ENCODE measurements around the gene INKA2. TPM values are rescaled to one million over a fixed set of nuclear protein-coding genes. Genes with fewer than 3 reads are reported as not detected.

INKA2 gene
- total and polyA plus RNA-seq, 7 experiments from 2014 or later, result 0.94 to 5.6 (median 2.3) TPM; not detected in 4

- H3K27ac ChIP-seq (ENCODE audit: low read depth, low read length), result no peak overlapping the region
- POLR2A ChIA-PET, result interaction anchor here (0.6 to 1.7 kb wide), 5 partner anchors 52 to 250 kb away, joined by 3 to 5 read pairs (median 3); no protein-coding TSS in a partner anchor
Measured at GRCh38 chr1:111702504-111703050, 36.6 kb downstream of the INKA2 start.

GRCh38 chr1:111699268-111699667 is 39.9 kb downstream of the INKA2 start:
- intact Hi-C loops (cut with micrococcal nuclease), result no loop called here
- Histone ChIP-seq H3K4me3 (ENCODE audit: low read length) (no peak overlapping the region), H3K9me3 (ENCODE audit: control insufficient read depth in 2 of 3, low read length in 3 of 3) (no peaks in the 10 kb centered on the region), H3K36me3 (ENCODE audit: control insufficient read depth in 2 of 3, insufficient read depth in 3 of 3, low read length in 3 of 3) (peaks cover 8 to 77% (median 49%) of the 10 kb centered on the region in 3 experiments), H3K4me1 (ENCODE audit: control insufficient read depth in 2 of 2, insufficient read depth in 2 of 2, low read length in 2 of 2) (peaks cover 0 to 3% of the 10 kb centered on the region in 2 donors), H3K27me3 (ENCODE audit: control insufficient read depth in 2 of 2, insufficient read depth in 2 of 2, low read length in 2 of 2) (no peaks in the 10 kb centered on the region), H3K27ac (ENCODE audit: low read depth, low read length) (no peak overlapping the region)
- no peak overlapping the region for H3K4me3 Mint-ChIP-seq
- H3K36me3 Mint-ChIP-seq, result peaks cover 19 to 53% (median 39%) of the 10 kb centered on the region in 5 donors
- H3K9me3 Mint-ChIP-seq, result no peaks in the 10 kb centered on the region
- H3K4me1 Mint-ChIP-seq, result peaks cover 7 to 34% (median 17%) of the 10 kb centered on the region in 7 donors
- no peak for ATAC-seq
- POLR2A ChIA-PET, result interaction anchor here (0.7 kb wide), 1 partner anchor 145 kb away, joined by 3 read pairs; no protein-coding TSS in a partner anchor
- peak overlapping the region in 6 of 9 donors; percentile 0 to 71 (median 36) for H3K27ac Mint-ChIP-seq
- no peaks in the 10 kb centered on the region for H3K27me3 Mint-ChIP-seq
- no peak for DNase-seq
- CTCF ChIA-PET, result interaction anchor here (1.8 kb wide), 2 partner anchors 14 to 192 kb away, joined by 4 to 7 read pairs; no protein-coding TSS in a partner anchor

More at GRCh38 chr1:111702504-111703050, 36.6 kb downstream of the INKA2 start:
- H3K9me3 ChIP-seq (ENCODE audit: control insufficient read depth in 2 of 3, low read length in 3 of 3), result no peaks in the 10 kb centered on the region
- Mint-ChIP-seq H3K27ac (peak overlapping the region in 5 of 9 donors; percentile 13 to 73 (median 25)), H3K4me1 (peaks cover 0 to 23% (median 9%) of the 10 kb centered on the region in 7 donors), H3K27me3 (no peaks in the 10 kb centered on the region), H3K9me3 (no peaks in the 10 kb centered on the region), H3K4me3 (no peak overlapping the region), H3K36me3 (peaks cover 19 to 51% (median 41%) of the 10 kb centered on the region in 5 donors)
- no peak overlapping the region for H3K4me3 ChIP-seq (ENCODE audit: low read length)
- CTCF ChIA-PET, result interaction anchor here (0.7 to 1.6 kb wide), 4 partner anchors 10 to 73 kb away, joined by 3 to 7 read pairs (median 5); no protein-coding TSS in a partner anchor
- DNase-seq (no peak), ATAC-seq (no peak)
- intact Hi-C loops (cut with micrococcal nuclease), result no loop called here
- peaks cover 10 to 79% (median 62%) of the 10 kb centered on the region in 3 experiments for H3K36me3 ChIP-seq (ENCODE audit: control insufficient read depth in 2 of 3, insufficient read depth in 3 of 3, low read length in 3 of 3)
- H3K4me1 ChIP-seq (ENCODE audit: control insufficient read depth in 2 of 2, insufficient read depth in 2 of 2, low read length in 2 of 2), result no peaks in the 10 kb centered on the region
- no peaks in the 10 kb centered on the region for H3K27me3 ChIP-seq (ENCODE audit: control insufficient read depth in 2 of 2, insufficient read depth in 2 of 2, low read length in 2 of 2)

- peaks cover 5 to 73% (median 32%) of the 10 kb centered on the region in 3 experiments for H3K36me3 ChIP-seq (ENCODE audit: control insufficient read depth in 2 of 3, insufficient read depth in 3 of 3, low read length in 3 of 3)
- DNase-seq (no peak), ATAC-seq (no peak)
- H3K27ac ChIP-seq (ENCODE audit: low read depth, low read length), result no peak overlapping the region
- H3K9me3 Mint-ChIP-seq, result no peaks in the 10 kb centered on the region
- CTCF ChIA-PET, result interaction anchor here (0.7 kb wide), 1 partner anchor 180 kb away, joined by 3 read pairs; no protein-coding TSS in a partner anchor
- peaks cover 0 to 3% of the 10 kb centered on the region in 2 donors for H3K4me1 ChIP-seq (ENCODE audit: control insufficient read depth in 2 of 2, insufficient read depth in 2 of 2, low read length in 2 of 2)
- H3K4me1 Mint-ChIP-seq, result peaks cover 18 to 46% (median 43%) of the 10 kb centered on the region in 7 donors
- H3K9me3 ChIP-seq (ENCODE audit: control insufficient read depth in 2 of 3, low read length in 3 of 3), result no peaks in the 10 kb centered on the region
- H3K36me3 Mint-ChIP-seq, result peaks cover 28 to 47% (median 39%) of the 10 kb centered on the region in 5 donors
- peak overlapping the region in 8 of 9 donors; percentile 21 to 63 (median 51) for H3K27ac Mint-ChIP-seq
- no peak overlapping the region for H3K4me3 ChIP-seq (ENCODE audit: low read length)
- POLR2A ChIA-PET, result no interaction called here
- no peaks in the 10 kb centered on the region for H3K27me3 ChIP-seq (ENCODE audit: control insufficient read depth in 2 of 2, insufficient read depth in 2 of 2, low read length in 2 of 2)
- H3K4me3 Mint-ChIP-seq, result no peak overlapping the region
- H3K27me3 Mint-ChIP-seq, result no peaks in the 10 kb centered on the region
- intact Hi-C loops (cut with micrococcal nuclease), result no loop called here
Measured at GRCh38 chr1:111696330-111696729, 42.9 kb downstream of the INKA2 start.

GRCh38 chr1:111695801-111696200 is 43.4 kb downstream of the INKA2 start:
- no peak for ATAC-seq
- CTCF ChIA-PET, result no interaction called here

GRCh38 chr1:111691886-111692285 is 47.3 kb downstream of the INKA2 start:
- Mint-ChIP-seq H3K4me3 (no peak overlapping the region), H3K27ac (peak overlapping the region in 8 of 9 donors; percentile 8 to 63 (median 50)), H3K4me1 (peaks cover 39 to 82% (median 67%) of the 10 kb centered on the region in 7 donors), H3K9me3 (peaks cover 0 to 5% (median 0%) of the 10 kb centered on the region in 11 donors), H3K36me3 (peaks cover 14 to 40% (median 18%) of the 10 kb centered on the region in 5 donors), H3K27me3 (no peaks in the 10 kb centered on the region)
- Histone ChIP-seq H3K27me3 (ENCODE audit: control insufficient read depth in 2 of 2, insufficient read depth in 2 of 2, low read length in 2 of 2) (no peaks in the 10 kb centered on the region), H3K27ac (ENCODE audit: low read depth, low read length) (peak overlapping the region; percentile 19), H3K36me3 (ENCODE audit: control insufficient read depth in 2 of 3, insufficient read depth in 3 of 3, low read length in 3 of 3) (peaks cover 0 to 31% (median 0%) of the 10 kb centered on the region in 3 experiments), H3K4me1 (ENCODE audit: control insufficient read depth in 2 of 2, insufficient read depth in 2 of 2, low read length in 2 of 2) (peaks cover 8 to 13% of the 10 kb centered on the region in 2 donors), H3K4me3 (ENCODE audit: low read length) (no peak overlapping the region), H3K9me3 (ENCODE audit: control insufficient read depth in 2 of 3, low read length in 3 of 3) (no peaks in the 10 kb centered on the region)
- CTCF ChIA-PET, result interaction anchor here (1.9 kb wide), 1 partner anchor 184 kb away, joined by 11 read pairs; no protein-coding TSS in a partner anchor
- intact Hi-C loops (cut with micrococcal nuclease), result loop anchor here in 1 of 2 donors (2.0 to 5.0 kb wide), 2 partner anchors 70 to 183 kb away; no protein-coding TSS in a partner anchor
- DNase-seq, result no peak
- POLR2A ChIA-PET, result no interaction called here
- no peak for ATAC-seq

More at GRCh38 chr1:111695801-111696200, 43.4 kb downstream of the INKA2 start:
- Histone ChIP-seq H3K4me1 (ENCODE audit: control insufficient read depth in 2 of 2, insufficient read depth in 2 of 2, low read length in 2 of 2) (peaks cover 0 to 7% of the 10 kb centered on the region in 2 donors), H3K36me3 (ENCODE audit: control insufficient read depth in 2 of 3, insufficient read depth in 3 of 3, low read length in 3 of 3) (peaks cover 5 to 67% (median 27%) of the 10 kb centered on the region in 3 experiments), H3K4me3 (ENCODE audit: low read length) (no peak overlapping the region), H3K27me3 (ENCODE audit: control insufficient read depth in 2 of 2, insufficient read depth in 2 of 2, low read length in 2 of 2) (no peaks in the 10 kb centered on the region), H3K9me3 (ENCODE audit: control insufficient read depth in 2 of 3, low read length in 3 of 3) (no peaks in the 10 kb centered on the region), H3K27ac (ENCODE audit: low read depth, low read length) (peak overlapping the region; percentile 36)
- POLR2A ChIA-PET, result no interaction called here
- intact Hi-C loops (cut with micrococcal nuclease), result no loop called here
- H3K36me3 Mint-ChIP-seq, result peaks cover 26 to 44% (median 35%) of the 10 kb centered on the region in 5 donors
- H3K9me3 Mint-ChIP-seq, result no peaks in the 10 kb centered on the region
- H3K4me1 Mint-ChIP-seq, result peaks cover 19 to 50% (median 38%) of the 10 kb centered on the region in 7 donors
- H3K27ac Mint-ChIP-seq, result peak overlapping the region in 7 of 9 donors; percentile 2 to 76 (median 55)
- no peak overlapping the region for H3K4me3 Mint-ChIP-seq
- DNase-seq, result no peak
- no peaks in the 10 kb centered on the region for H3K27me3 Mint-ChIP-seq

- Histone ChIP-seq H3K9me3 (ENCODE audit: control insufficient read depth in 2 of 3, low read length in 3 of 3) (no peaks in the 10 kb centered on the region), H3K27ac (ENCODE audit: low read depth, low read length) (peak overlapping the region; percentile 35), H3K4me1 (ENCODE audit: control insufficient read depth in 2 of 2, insufficient read depth in 2 of 2, low read length in 2 of 2) (peaks cover 8 to 12% of the 10 kb centered on the region in 2 donors), H3K36me3 (ENCODE audit: control insufficient read depth in 2 of 3, insufficient read depth in 3 of 3, low read length in 3 of 3) (peaks cover 0 to 24% (median 0%) of the 10 kb centered on the region in 3 experiments), H3K4me3 (ENCODE audit: low read length) (no peak overlapping the region), H3K27me3 (ENCODE audit: control insufficient read depth in 2 of 2, insufficient read depth in 2 of 2, low read length in 2 of 2) (no peaks in the 10 kb centered on the region)
- H3K36me3 Mint-ChIP-seq, result peaks cover 14 to 39% (median 26%) of the 10 kb centered on the region in 5 donors
- H3K4me3 Mint-ChIP-seq, result peak overlapping the region in 5 of 10 donors; percentile 7 to 55 (median 16)
- no peaks in the 10 kb centered on the region for H3K27me3 Mint-ChIP-seq
- no peak for DNase-seq
- peak overlapping the region in 8 of 9 donors; percentile 30 to 88 (median 55) for H3K27ac Mint-ChIP-seq
- peaks cover 40 to 86% (median 73%) of the 10 kb centered on the region in 7 donors for H3K4me1 Mint-ChIP-seq
- peaks cover 0 to 8% (median 2%) of the 10 kb centered on the region in 11 donors for H3K9me3 Mint-ChIP-seq
- intact Hi-C loops (cut with micrococcal nuclease), result loop anchor here in 1 of 2 donors (5.0 kb wide), 1 partner anchor 68 kb away; no protein-coding TSS in a partner anchor
- ChIA-PET CTCF (interaction anchor here (0.6 to 3.4 kb wide), 3 partner anchors 24 to 582 kb away, joined by 3 to 12 read pairs (median 5); no protein-coding TSS in a partner anchor), POLR2A (interaction anchor here (0.5 to 1.4 kb wide), 4 partner anchors 29 to 526 kb away, joined by 3 to 4 read pairs (median 4); partner anchors contain the start of gene RAP1A)
- no peak for ATAC-seq
Measured at GRCh38 chr1:111690306-111690617, 48.9 kb downstream of the INKA2 start.

Data from naive thymus-derived CD4-positive, alpha-beta T cell (primary cell).